ENCODE measurements around the gene IGF1.

IGF1 gene

DNA sequence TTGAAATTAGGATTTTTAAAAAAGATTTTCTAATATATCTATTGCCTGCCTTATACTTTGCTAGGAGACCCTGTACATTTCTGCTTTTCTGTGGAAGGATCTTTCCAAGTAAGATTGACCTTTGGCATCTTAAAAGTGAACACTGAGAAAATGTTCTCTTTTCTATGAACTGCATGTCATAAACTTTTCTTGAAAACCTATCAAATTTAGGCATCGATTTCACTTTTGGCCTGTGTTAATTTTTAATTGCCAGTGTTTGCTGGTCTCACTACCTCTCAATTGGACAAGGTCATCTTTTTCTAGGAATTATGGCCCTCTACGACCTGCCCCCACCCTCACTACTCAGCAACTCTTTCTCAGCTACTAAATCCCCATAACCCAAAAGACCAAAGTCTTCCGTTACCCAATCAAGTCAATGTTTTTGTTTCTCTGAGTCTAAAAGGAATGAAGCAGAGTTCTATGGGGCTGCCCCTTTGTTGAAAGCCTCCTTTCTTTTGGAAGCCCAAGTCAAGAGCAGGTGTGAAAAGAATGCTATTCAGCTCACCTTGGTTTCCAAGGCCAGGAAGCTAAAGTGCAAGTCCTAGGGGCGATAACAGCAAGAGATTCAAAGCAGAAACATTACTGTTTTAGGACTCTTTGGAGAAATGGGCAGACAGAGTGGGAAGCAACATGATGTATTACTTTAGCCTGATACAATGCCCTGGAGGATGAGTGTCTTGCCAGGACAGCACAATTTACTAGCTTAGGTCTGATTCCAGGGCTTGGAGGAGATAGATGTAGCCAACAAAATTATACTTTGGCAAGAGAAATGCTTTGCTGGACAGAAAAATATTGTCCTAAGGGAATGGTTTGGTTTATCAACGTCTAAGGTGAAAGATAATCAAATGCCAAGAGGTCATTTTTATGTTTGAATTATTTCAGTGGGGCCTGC lies 55.0 kb downstream of the IGF1 start:
- no peak for DNase-seq

DNA sequence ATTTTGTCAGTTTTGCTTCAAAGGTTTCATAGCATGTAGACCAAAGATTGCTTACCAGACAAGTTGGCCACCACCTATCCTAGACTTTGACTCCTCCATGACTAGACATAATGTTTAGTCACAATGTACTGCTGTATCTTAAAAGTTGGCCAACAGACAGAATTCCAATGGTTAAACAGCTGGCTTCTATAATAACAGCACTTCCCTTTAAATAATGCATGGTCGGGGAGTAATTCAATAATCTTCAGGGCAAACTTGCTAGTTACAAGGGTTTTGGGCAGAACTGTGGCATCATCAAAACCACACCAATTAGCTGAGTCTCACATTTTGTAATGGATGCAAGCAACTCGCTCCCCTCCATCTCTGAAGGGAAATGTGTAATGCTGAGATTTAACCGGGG lies 56.9 kb downstream of the IGF1 start:
- no peak for DNase-seq

DNA sequence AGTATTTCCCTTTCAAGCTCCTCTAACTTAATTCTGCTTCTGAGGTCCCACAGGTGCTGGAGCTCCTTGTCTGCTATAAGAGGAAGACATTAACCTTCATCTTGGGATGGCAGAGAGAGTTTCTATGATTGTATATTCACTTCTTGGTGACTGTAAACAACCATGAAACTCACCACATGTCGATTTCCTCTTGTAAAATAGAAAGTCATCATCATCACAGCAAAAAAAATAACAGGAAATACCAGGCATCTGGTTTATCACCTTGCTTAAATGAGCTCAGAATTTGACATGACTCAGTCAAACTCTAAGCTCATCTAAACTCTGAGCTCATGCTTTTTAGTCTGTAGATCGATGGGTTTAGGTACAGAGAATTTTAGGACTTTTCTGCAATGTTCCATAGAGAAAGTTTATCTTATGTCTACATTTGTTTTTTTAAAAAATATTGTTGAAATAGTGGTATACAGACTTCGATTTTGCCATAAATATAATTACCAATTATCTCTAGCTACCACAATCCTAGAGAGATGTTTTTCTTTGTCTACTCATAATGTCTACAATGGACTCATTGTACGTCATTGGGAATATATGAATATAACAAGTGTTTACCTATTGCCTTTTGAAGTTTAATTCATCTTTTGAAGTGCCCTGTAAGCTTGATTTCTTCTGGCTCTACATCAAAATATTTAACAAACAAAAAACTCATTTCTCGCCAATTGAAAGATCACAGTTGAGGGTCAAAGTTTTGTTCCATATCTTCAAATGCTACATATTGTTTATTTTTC lies 58.4 kb downstream of the IGF1 start:
- no peak for DNase-seq

DNA sequence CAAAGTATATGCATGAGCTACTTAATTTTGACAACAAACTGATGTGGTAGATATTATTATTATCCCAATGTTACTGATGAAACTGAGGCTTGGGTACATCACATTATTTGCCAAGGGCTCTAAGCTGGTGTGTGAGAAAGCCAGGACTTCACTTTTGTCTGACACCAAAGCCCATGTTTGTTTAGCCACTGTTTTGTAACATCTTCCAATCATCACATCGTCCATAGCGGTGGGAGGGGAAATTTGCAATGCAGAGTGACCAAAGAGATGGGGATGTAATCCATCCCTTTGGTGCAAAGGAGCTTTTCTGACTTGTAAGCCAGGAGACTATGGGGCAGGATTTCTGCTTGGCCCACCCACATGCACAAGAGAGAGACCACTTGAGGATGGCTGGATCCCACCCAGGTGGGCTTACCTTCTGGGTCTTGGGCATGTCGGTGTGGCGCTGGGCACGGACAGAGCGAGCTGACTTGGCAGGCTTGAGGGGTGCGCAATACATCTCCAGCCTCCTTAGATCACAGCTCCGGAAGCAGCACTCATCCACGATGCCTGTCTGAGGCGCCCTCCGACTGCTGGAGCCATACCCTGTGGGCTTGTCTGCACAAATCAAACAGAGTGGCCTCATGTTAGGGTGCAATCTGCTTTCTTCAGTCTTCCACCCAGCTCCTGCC lies 61.1 kb downstream of the IGF1 start:
- DNase-seq = no peak

DNA sequence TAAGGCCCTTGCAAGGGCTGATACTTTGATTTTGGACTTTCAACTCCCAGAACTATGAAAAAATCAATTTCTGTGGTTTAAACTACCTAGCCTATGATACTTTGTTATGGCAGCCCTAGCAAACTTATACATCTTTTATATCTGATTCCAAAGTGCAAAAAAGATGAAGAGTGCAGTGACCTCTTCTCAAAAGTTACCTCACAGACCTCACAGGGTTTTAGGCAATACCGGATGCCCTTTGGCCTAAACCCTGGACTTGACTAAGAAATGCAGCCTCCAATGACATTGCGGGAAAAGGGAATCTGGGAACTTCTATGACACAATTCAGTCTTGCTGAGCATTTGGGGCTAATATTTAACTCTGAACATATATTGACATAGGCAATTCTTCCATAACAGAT lies 63.3 kb downstream of the IGF1 start:
- no peak for DNase-seq

DNA sequence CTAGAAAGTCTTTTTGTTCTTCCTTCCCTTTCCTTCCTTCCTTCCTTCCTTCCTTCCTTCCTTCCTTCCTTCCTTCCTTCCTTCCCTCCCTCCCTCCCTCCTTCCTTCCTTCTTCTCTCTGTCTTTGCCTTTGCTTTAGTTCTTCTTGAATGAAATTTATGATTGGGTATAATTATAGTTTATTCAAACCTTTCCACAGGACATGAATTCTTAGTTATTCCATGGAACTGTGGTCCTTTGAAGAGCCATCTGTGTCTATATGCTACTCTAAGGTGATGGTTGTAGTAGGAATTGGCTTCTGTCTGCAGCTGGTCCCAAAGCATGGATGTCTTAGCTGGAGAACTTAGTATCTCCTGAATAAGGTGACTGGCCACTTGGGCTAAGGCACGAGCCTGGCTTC lies 64.8 kb downstream of the IGF1 start:
- no peak for DNase-seq

DNA sequence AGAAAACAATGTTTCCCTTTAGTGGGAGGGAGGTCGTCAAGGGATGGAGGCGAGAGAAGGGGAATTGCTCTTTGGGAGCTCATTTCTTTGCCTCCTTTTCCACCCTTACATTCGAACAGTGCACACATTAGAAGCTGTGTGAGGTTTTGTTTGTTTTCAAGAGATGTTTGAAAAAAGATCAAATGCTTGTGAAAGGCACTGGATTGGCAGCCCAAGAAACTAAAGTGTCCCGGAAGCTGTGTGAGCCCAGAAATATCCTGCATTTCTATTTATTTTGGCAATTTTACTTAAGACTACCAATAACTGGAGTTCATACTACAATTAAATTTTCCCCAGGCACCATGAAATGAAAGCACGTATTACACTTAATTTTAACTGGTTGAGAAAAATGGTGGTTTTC lies 67.0 kb downstream of the IGF1 start:
- no peak for DNase-seq

DNA sequence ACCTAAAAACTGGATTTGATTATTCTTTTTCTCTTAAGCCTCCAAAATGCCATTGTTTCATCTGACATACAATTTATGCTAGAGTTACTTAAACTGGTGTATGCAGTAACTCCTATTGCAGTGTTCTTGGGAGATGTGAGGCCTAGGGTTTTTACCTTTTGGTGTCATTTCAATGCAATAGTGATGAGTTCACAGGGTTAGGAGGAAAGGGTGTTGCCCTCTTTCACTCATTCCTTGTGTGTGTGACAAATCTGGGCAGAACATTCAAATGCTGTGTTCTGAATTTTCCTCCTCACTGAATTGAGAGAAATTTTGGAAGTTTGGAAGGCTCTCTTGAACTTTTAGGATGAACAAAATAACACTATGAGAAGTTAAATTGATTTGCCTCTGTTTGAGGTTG lies 69.9 kb downstream of the IGF1 start:
- DNase-seq = no peak

DNA sequence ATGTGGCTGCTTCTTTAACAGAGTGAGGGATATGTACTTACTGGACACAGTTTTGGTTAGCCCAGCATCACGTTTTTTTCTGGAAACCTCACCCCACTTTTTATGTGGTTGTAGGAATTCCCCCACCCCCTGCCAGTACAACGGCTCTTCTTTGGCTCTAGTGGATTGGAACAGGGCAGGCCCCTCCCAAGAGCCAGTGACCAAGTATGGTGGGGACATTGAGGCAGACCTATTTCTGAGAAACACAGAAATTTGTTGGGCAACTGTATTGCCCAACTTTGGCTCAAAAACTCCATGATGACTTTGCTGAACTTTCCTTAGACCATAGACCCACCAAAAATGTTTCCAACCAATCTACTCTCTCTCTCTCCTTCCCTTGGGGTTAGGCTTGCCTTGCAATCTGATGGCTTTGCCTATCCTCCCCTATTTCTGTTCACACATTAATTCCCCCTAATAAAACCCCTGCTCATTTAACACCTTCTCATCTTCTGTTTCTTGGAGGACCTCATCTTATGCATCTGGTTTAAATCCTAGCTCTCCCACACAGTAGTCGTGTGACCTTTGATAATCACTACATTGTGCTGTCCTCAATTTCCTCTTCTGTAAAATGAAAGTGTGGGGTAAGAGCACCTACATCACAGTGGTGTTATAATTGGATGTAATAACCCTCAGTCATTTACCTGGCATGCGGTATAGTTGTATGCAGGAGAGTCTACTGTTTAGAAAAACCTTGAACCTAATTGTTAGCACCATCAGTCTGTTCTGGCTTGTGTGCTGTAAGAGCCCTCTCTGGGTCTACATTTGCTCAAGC lies 71.7 kb downstream of the IGF1 start:
- no peak for DNase-seq

DNA sequence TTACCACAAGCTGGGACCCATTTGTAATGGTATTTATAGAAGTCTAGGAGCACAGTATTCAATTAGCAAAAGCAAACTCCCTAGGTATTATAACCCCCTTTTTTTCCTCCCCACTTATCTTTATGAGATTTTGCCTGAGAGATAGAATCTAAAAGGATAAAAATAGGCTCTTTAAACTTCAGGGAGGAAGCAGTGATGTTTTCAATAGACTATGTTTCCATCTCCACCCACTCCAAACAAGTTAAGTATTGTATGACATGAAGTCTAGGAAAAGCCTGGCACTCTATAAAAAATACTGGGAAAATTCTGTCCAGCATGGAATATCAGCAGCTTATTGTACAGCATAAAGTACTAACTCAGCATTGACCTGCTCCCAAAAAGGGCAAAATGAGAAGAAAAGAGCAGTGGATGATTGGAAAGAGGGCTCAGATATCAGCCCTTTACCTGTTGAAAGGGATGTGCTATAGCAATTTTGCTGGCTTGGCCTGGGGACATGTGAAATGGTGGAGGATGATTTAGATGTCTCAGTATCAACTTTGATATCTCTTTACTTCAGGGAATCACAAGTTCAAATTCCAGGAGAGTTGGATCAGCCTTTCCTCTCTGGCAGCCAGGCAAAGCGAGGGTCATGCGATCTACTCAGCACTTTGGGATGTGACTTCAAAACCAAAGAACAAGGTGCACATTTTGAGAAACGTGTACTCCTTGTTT lies 72.4 kb downstream of the IGF1 start:
- no peak for DNase-seq

DNA sequence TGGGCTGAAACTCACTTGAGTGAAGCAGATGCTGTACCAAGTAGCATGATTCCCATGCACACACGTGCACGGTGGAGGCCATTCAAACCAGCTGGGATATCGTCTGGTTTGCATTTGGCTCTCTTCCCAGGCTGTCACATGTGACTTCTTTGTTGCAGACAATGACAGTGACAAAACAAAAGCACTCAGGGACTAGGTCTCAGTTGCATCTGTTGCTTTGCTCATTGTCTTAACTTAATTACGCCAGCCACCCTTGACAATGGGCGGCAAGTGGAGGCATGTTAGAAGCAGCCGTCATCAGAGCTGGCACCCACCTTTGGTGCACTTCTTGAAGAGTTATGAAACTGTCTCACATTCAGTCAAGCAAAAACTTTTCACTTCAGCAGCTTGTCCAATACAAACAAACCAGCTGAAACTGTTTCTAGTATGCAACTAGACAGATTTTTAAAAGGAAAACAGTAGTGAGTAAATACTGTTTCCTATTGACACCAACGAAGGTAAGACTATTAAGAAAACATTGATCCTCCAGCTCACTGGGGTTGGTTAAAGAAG lies 74.3 kb downstream of the IGF1 start:
- no peak for DNase-seq

DNA sequence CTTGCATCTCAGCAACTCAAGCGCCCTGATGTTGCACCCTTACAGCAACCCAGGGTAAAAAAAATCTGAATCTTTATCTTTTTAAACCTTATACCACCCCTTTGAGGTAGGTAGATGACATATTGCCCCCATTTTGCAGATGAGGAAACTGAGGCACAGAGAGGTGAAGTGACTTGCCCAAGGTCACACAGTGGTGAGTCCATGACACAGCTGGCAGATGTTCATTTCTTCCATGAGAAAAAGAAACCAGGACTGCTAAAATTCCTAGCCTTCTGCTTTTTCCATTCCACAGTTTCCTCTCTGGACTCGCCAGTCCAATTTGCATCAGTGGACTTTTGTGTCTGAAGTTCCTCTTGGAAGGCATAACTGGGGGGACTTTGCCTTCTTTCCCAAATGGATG lies 79.3 kb downstream of the IGF1 start:
- no peak for DNase-seq

DNA sequence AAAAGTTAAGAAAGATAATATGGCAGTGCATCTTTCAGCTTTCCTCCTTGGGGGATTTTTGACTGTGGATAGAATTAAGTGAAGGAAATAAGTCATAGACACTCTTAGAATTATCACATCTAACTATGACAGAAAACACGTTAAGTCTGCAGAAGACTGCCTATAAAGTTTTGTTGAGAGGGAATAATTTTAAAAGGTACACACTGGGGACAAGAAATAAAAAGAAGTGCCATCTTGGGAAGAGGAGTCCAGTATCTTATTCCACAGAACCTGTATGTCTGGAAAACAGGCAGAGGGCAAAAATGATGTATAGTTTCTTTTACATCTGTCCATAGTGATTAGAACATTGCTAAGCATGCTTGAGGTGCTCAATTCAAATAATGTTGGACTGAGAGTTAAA lies 80.7 kb downstream of the IGF1 start:
- no peak for DNase-seq

DNA sequence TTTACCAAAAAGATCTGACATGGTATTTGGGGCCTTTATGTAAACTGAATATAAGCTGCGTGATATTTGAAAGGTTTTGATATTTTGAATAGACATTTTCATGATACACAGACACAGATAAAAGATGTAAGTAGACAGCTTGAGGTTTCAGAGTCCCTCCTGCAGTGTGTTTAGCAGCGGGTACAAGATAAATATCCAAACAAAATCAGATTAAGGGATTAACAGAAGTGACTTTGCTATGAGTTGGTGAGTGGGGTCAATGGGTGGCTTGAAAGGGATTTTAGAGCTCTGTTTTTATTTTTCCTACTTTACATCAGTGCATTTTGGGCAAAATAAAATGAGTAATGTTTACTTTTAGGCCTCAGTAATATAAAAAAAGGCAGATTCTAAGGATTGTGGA lies 84.1 kb downstream of the IGF1 start:
- DNase-seq = no peak

DNA sequence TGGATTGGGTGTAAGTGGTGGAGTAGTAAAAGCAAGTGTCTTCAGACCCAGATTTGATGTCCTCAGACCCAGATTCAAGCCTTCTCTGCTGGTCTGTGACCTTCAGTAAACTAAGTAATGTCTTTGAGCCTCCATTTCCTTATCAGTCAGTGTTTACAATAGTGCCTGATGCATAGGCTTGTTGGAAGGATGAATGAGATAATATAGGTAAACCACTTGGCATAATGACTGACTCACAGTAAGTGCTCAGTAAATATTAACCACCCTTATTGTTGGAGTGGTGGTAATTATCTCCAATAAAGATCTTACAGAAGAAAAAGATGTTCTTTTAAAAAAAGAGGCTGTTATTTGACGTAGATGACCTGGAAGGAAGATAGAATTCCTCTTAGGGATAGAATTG lies 86.2 kb downstream of the IGF1 start:
- no peak for DNase-seq

DNA sequence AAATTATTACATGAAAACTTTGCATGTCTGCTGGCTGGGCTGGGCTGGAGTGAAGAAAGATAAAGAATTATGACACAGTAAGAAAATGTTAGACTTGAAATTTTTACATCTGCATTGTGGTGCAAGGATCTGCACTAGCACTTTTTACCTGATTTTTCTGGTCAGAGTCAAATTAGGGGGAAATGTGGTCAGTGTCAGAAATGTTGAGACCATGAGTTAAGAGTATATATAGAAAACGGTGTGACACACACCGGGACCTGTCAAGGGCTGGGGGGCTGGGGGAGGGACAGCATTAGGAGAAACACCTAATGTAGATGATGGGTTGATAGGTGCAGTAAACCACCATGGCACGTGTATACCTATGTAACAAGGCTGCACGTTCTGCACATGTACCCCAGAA lies 90.3 kb downstream of the IGF1 start:
- DNase-seq = no peak

DNA sequence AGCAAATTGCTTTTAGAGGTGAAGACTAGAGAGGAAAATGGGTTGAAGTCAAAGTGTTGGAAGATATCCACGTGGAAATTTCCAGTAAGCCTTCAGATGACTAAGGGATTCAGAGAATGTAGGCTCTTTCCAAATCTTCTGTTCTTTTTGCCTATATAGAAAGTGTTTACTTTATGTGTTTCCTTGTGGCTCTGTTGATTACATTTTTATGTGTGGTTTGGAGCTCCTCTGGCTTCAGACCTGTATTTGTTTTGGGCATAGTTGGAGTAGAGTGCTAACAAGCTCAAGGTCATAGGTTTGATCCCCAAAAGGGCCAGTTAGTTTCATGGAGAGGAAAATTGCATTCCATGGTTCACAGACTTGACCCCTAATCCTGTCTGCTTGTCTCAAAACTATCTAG lies 91.9 kb downstream of the IGF1 start:
- no peak for DNase-seq

DNA sequence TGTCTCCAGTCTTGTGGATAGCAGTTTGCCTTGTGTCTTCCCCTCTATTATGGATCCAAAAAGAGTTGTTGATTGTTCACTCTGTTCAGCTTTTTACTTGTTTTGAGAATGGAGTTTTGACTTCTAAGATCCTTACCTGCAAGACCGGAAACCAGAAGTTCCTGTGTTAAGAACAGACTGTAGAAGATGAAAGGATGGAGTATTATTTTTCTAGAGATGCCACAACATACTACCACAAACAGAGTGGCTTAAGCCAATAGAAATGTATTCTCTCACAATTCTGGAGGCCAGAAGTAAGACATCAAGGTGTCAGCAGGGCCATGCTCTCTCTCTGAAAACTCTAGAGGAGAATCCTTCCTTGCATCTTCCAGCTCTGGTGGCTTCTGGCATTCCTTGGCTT lies 95.0 kb downstream of the IGF1 start:
- DNase-seq = no peak

DNA sequence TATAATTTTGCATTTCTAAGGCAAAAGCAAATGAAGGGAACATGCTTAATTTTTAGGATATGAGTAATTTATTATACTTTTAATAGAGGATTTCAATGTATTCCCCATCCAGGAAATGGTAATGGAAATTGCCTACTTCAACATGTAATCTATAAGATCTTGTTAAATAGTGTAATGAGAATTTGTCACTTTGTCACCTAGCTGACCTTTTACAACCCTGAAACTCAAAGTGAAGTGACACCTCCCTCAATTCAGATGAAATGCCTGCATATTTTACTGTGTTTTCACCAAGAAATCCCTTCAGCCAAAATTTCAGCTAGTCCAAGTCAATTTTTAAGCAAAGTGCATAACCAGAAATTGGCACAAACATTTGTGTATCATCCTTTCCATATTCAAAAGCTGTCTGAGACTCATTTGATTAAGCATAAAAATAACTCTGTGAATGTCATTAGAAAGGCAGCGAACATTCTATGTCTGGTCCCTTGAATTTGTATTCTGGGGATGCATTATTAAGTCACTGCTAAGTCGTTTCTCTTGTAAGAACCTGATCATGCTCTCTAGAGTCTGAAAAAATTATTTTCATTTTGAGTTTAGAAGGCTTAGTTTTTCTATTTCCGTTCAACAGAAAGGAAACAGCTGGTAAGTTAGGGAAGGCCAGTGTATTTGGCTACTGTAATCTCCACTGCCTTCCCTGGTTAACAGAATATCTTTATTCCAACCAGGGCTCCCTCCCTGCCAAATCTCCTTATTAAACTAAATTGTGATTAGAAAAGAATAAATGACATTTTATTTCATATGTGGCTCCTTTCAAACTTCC lies 100.8 kb downstream of the IGF1 start:
- no peak for DNase-seq

DNA sequence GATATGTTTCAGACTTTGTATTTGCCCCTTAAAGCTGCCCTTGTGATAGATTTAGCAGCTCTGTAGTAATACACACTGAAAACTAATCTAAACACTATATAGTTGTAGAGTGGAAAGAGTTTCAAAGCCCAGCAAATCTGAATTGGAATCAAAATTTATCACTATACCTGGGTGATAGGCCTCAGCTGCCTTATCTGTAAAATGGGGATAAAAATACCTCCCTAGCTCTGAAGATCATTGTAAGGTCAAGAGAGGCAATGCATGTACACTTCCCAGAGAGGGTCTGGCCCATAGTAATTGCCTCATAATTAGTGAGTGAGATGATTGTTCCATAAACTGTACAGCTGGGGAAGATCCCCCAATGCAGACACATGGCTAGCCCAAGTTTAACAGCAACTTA lies 103.6 kb downstream of the IGF1 start:
- no peak for DNase-seq

DNA sequence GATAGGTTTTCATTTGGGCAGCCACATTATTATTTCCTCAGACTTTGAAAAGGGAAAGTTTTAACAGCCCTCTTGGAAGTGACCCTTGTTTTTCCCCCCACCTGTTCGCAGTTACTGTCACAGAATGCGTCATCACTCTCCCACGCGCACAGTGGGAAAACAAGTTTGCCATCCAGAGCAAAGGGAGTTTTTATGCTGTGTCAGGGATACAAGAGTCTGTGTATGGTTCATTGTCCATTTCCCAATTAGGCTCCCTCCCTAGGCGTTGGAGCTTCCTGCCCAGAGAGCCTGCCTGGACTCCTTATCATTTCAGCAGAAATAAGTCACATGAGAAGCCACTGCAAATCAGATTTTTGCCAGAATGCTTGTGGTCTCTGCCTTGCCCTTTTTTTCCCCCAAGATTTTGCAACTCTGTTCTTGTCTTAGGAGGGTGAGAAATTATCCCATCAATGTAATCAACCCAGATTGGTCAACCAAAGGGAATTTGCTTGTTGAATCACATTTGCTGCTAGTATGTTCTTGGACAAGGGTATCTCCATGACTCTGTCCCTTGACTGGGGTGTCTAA lies 104.1 kb downstream of the IGF1 start:
- DNase-seq = no peak

All from NCI-H1048 (cell line).